Stimulated activated CD4-positive, alpha-beta T cell treated with anti-CD3 and anti-CD28 coated beads, Interleukin-15, amount 100 ng/mL, for 1 hour (primary cell): Measurements from ENCODE around the gene SRSF2.
"Not testable (repeated sequence)": the region's sequence is repeated elsewhere in the genome, so short reads cannot be mapped to it uniquely, and the experiment has no call there.

Experiments used
- DNase-seq, 2 donors: peaks; one replicate each; pipeline ENCODE4 v3.0.0-alpha.2; 2020; ENCODE audit warnings: low read depth in 1 of 2, low spot score in 1 of 2

SRSF2 gene

DNA sequence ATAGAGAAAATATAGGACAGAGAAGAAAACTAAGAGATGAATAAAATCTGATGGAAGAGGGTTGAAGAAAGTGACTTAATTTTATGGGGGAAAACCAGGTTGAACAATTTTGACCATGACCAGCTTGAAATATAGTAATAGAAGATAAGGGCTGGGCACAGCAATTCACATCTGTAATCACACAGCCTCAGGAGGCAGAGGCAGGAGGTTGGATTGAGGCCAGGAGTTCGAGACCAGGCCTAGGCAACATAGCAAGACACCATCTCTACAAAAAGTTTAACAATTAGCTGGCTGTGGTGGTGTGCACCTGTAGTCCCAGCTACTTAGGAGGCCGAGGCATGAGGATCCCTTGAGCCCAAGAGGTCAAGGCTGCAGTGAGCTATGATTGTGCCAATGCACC is 35.1 kb downstream of the SRSF2 start:
- DNase-seq: no peak

- DNase-seq: no peak
Observed at GRCh38 chr17:76701471-76701967, 35.6 kb downstream of the SRSF2 start.

GRCh38 chr17:76700617-76701470 is 36.3 kb downstream of the SRSF2 start:
- no peak for DNase-seq

DNA sequence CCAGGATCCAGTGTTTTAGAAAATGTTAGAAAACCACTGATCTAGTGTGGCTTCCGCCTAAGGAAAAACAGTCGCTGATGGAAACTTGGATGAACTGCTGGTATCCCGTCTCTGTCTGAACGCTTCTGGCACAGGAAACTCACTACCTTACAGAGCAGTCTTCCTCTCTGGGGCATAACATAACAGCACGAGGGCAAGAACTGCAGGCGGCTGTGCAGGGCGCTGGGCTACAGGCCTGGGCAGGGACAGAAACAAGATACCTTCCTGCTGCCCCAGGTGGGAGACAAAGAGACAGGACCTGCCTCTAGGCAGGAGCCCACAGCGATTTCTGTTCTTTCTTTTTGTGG is 36.9 kb downstream of the SRSF2 start:
- no peak for DNase-seq

GRCh38 chr17:76698466-76698977 is 38.6 kb downstream of the SRSF2 start:
- not testable (repeated sequence) for DNase-seq

- no peak for DNase-seq
Observed at GRCh38 chr17:76697702-76698465, 39.2 kb downstream of the SRSF2 start.

DNA sequence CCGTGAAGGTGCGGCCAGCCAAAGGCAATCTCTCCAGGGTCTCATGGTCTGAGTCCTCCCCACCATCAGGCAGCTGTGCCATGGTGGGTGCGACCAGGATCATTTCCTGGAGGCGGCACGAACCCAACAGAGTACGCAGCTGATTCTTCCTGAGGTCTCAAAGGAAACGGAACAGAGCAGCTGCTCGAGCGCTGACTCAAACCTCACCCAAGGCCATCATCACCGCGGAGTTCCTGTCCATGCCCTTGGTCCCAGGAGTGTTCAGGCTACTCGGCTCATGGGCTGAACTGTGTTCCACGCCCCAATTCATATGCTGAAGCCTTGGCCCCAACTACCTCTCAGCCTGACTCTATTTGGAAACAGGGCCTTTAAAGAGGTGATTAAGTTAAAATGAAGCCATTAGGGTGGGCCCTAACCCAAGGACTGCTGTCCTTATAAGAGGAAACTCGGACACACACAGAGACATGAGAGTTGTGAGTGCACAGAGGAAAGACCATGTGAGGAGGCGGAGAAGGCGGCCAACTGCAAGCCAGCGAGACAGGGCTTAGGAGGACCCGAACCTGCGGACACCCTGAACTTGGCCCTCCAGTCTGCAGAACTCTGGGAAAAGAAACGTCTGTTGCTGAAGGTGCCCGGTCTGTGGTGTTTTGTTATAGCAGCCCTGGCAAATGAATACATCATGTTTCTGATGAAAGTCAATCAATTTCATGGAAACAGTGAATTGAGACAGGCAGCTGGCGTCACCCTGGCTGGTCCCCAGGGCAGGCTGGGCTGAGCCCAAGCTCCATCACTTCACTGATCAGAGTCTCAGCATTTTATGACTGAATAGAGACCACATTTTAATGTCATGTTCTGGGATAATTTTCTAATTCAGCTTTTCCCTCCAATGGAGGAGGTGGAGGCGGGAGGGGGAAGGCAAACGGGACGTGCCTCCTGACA is 40.1 kb downstream of the SRSF2 start:
- DNase-seq: no peak

DNA sequence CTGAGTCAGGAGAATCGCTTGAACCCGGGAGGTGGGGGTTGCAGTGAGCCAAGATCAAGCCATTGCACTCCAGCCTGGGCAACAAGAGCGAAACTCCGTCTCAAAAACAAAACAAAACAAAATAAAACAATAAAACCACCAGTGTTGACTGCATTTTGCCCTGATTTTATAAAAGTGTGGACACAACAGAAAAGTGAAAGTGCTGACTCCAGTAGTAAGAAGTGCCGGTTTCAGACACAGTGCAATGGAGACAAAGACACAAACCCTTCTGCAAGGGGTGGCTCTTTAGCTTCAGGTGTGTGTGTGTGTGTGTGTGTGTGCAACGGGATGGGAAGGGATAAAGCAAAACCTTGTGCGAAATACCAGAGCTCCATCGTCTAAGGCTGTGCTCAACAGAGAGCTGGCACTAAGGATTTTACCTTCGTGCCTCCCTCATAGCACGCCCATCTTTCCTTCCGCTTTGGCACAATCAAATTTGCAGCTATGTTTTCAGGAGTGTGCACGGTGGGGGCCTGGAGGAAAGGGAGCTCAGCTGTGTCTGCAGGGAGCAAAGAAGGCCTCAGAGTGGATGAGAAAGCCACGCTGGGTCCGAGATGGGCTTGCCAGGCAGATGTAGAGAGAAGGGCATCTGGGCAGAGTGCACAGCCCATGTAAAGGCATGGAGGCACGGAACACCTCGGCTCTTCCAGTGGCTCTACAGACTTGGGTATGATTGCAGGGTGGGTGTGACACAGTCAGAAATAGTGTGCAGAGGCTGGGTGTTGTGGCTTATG is 41.9 kb downstream of the SRSF2 start:
- DNase-seq: no peak

GRCh38 chr17:76691379-76692191 is 45.5 kb downstream of the SRSF2 start:
- DNase-seq: no peak

GRCh38 chr17:76690596-76691280 is 46.4 kb downstream of the SRSF2 start:
- DNase-seq: no peak

DNA sequence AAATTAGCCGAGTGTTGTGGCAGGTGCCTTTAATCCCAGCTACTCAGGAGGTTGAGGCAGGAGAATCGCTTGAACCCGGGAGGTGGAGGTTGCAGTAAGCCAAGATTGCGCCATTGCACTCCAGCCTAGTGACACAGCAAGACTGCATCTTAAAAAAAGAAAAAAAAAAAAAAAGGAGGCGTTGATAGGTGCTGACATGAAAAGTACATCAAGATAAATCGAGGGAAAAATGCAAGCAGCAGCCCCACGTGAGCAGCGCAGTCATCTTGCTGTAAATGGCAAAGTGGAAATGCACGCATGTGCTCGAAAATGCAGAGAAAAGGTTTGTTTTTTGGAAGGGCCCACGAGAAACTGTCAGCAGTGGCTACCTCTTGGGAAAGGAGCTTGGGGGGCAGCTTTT is 47.3 kb downstream of the SRSF2 start:
- no peak for DNase-seq

DNA sequence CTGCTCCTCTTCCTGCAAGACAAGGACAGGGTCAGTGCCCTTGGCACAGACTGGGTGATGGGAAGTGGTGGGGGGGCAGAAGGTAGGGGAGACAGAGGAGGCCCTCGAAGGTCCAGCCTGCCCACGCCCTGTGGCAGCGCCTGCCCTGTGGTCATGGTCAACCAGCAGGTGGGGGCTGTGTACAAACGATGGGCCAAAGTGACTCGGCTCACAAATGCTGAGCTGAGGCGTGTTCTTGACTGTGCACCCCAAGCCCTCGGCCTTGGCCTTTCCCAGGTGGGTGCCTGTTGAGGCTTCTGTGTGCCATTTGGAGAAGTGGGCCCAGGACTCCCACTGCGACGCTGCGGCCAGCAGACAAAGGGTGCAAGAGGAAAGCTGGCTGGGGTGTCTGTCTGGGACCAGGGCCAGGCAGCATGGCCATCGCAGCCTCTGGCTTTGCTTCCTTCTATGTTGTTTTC is 48.9 kb downstream of the SRSF2 start:
- no peak for DNase-seq

DNA sequence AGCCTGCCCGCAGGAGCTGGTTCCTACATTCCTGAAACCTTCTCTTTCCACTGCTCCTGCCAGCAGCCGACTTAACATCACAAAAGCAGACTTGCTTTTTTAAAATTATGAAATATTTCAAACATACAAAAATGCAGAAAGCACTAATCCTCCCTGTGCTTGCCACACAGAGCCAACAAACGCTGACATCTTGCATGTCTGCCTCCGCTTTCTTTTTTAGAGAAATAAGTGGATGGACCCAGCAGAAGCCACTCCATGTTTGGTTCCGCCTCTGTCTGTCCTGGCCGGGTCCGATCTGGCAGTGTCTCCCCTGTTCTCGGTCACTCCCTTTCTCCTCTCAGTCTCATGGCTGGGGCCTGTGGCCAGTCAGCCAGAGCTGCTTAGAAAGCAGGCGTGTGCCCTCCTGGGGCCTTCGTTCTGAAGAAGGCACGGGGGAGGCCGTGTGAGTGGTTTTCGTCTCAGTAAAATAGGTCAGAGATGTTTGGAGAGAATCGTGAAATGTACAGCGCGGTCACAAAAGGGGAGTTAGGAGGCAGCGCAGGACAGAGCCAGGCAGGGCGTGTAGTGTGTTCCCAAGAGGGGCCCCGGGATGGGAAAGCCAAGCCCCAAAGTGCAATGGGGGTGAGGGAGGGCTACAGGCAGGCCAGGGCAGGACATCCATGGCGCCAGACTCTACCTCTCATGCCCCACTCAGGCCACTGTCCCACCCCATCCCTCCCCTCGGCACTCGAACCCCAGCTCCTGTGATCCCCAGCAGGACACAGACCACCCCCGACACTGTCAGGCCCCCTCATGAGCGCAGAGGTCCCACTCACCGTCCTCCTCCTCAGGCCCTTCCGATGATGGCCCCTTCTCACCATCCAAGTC is 49.6 kb downstream of the SRSF2 start:
- DNase-seq: no peak

GRCh38 chr17:76686538-76687297 is 50.4 kb downstream of the SRSF2 start:
- DNase-seq: no peak

- DNase-seq: no peak
Observed at GRCh38 chr17:76685846-76686245, 51.3 kb downstream of the SRSF2 start.

- no peak for DNase-seq
Observed at GRCh38 chr17:76685366-76685765, 51.8 kb downstream of the SRSF2 start.

GRCh38 chr17:76684756-76685155 is 52.4 kb downstream of the SRSF2 start:
- no peak for DNase-seq
